H9 (cell line): ENCODE results near the gene ZNF133. TPM values are rescaled to one million over a fixed set of nuclear protein-coding genes. Genes with fewer than 3 reads are reported as not detected.

ENCODE experiments used
- DNase-seq: peaks from one replicate; pipeline ENCODE4 v3.0.0-alpha.2; 2017
- H2AFZ ChIP-seq: one replicate; pipeline ENCODE4 v1.6.1; 2013; ENCODE audit warnings: mild to moderate bottlenecking, low read length, control low read depth, moderate library complexity
- H2AK5ac ChIP-seq: 2 replicates; pipeline ENCODE4 v1.6.1; 2013; ENCODE audit warnings: low read length, control low read depth, mixed read lengths; ENCODE audit not compliant: insufficient read length
- H2BK120ac ChIP-seq: one replicate; pipeline ENCODE4 v1.6.1; 2013; ENCODE audit warnings: low read depth, mild to moderate bottlenecking, low read length, control low read depth, inconsistent platforms; ENCODE audit not compliant: poor library complexity, severe bottlenecking
- H2BK12ac ChIP-seq: 2 replicates; pipeline ENCODE4 v1.6.1; 2013; ENCODE audit warnings: low read length, control low read depth, mixed read lengths, low read depth; ENCODE audit not compliant: insufficient read length
- H2BK15ac ChIP-seq: 2 replicates; pipeline ENCODE4 v1.6.1; 2013; ENCODE audit warnings: low read depth, low read length, control low read depth
- H2BK20ac ChIP-seq: one replicate; pipeline ENCODE4 v1.6.1; 2013; ENCODE audit warnings: low read depth, mild to moderate bottlenecking, low read length, control low read depth, inconsistent platforms; ENCODE audit not compliant: poor library complexity, severe bottlenecking
- H2BK5ac ChIP-seq: 2 replicates; pipeline ENCODE4 v1.6.1; 2013; ENCODE audit warnings: low read length, control low read depth, mixed read lengths; ENCODE audit not compliant: insufficient read length
- H3K14ac ChIP-seq: 2 replicates; pipeline ENCODE4 v1.6.1; 2013; ENCODE audit warnings: low read length, control low read depth; ENCODE audit not compliant: insufficient read depth
- H3K18ac ChIP-seq: 2 replicates; pipeline ENCODE4 v1.6.1; 2013; ENCODE audit warnings: low read depth, mild to moderate bottlenecking, mixed read lengths, low read length, control low read depth; ENCODE audit not compliant: insufficient read length
- H3K23ac ChIP-seq: 2 replicates; pipeline ENCODE4 v1.6.1; 2013; ENCODE audit warnings: low read length, control low read depth, mixed read lengths, low read depth; ENCODE audit not compliant: insufficient read length
- H3K23me2 ChIP-seq: 2 replicates; pipeline ENCODE4 v1.6.1; 2013; ENCODE audit warnings: low read depth, mild to moderate bottlenecking, mixed read lengths, low read length, control low read depth; ENCODE audit not compliant: insufficient read length, poor library complexity, severe bottlenecking
- H3K27ac ChIP-seq: 2 replicates; pipeline ENCODE4 v1.5.1; 2013; ENCODE audit warnings: low read length, control low read depth, mixed read lengths, low read depth; ENCODE audit not compliant: insufficient read length
- H3K27me3 ChIP-seq: 2 replicates; pipeline ENCODE4 v1.6.1; 2013; ENCODE audit warnings: low read length, control low read depth, inconsistent platforms; ENCODE audit not compliant: insufficient read depth
- H3K4ac ChIP-seq: 2 replicates; pipeline ENCODE4 v1.6.1; 2013; ENCODE audit warnings: low read depth, mild to moderate bottlenecking, control low read depth, inconsistent platforms, low read length, moderate library complexity
- H3K4me1 ChIP-seq: 2 replicates; pipeline ENCODE4 v1.6.1; 2013; ENCODE audit warnings: low read length, control low read depth, inconsistent platforms; ENCODE audit not compliant: insufficient read depth
- H3K4me2 ChIP-seq: 2 replicates; pipeline ENCODE4 v1.6.1; 2013; ENCODE audit warnings: low read length, control low read depth, mixed read lengths; ENCODE audit not compliant: insufficient read length, insufficient read depth
- H3K56ac ChIP-seq: 2 replicates; pipeline ENCODE4 v1.6.1; 2013; ENCODE audit warnings: low read depth, mild to moderate bottlenecking, mixed read lengths, low read length, control low read depth; ENCODE audit not compliant: insufficient read length
- H3K79me1 ChIP-seq: 2 replicates; pipeline ENCODE4 v1.6.1; 2013; ENCODE audit warnings: low read depth, mild to moderate bottlenecking, moderate library complexity, low read length, control low read depth, inconsistent platforms; ENCODE audit not compliant: insufficient read depth, poor library complexity, severe bottlenecking
- H3K79me2 ChIP-seq: 2 replicates; pipeline ENCODE4 v1.6.1; 2013; ENCODE audit warnings: low read length, control low read depth, inconsistent platforms; ENCODE audit not compliant: insufficient read depth
- H3K9ac ChIP-seq: 2 replicates; pipeline ENCODE4 v1.6.1; 2013; ENCODE audit warnings: low read length, control low read depth, mixed read lengths; ENCODE audit not compliant: insufficient read length; ENCODE audit errors: extremely low read depth
- H3K9me3 ChIP-seq: one replicate; pipeline ENCODE4 v1.6.1; 2013; ENCODE audit warnings: low read depth, low read length, inconsistent platforms; ENCODE audit not compliant: control insufficient read depth
- H3T11ph ChIP-seq: one replicate; pipeline ENCODE4 v1.6.1; 2013; ENCODE audit warnings: mild to moderate bottlenecking, low read length, control low read depth, inconsistent platforms
- H4K20me1 ChIP-seq: one replicate; pipeline ENCODE4 v1.6.1; 2013; ENCODE audit not compliant: control insufficient read depth, insufficient read length, insufficient read depth
- H4K5ac ChIP-seq: 2 replicates; pipeline ENCODE4 v1.6.1; 2013; ENCODE audit warnings: low read depth, mild to moderate bottlenecking, mixed read lengths, low read length, control low read depth; ENCODE audit not compliant: insufficient read length
- H4K8ac ChIP-seq: replicated peaks from 2 replicates; pipeline ENCODE4 v1.6.1; 2013; ENCODE audit warnings: low read length, control low read depth, mixed read lengths, low read depth; ENCODE audit not compliant: insufficient read length
- H4K91ac ChIP-seq: 2 replicates; pipeline ENCODE4 v1.6.1; 2013; ENCODE audit warnings: low read depth, mild to moderate bottlenecking, moderate library complexity, mixed read lengths, low read length, control low read depth; ENCODE audit not compliant: insufficient read length
- H3K27ac Mint-ChIP-seq, 3 experiments: 2 replicates in 2 of 3; 3 replicates in 1 of 3; pipeline ENCODE4 v1.8.0; 2020 to 2021; ENCODE audit warnings: mixed read lengths in 3 of 3, mild to moderate bottlenecking in 1 of 3, moderate library complexity in 1 of 3
- H3K27me3 Mint-ChIP-seq: 2 replicates; pipeline ENCODE4 v1.8.0; 2021; ENCODE audit warnings: low read depth, mild to moderate bottlenecking, moderate library complexity, mixed read lengths
- H3K36me3 Mint-ChIP-seq, 3 experiments: 2 replicates in 2 of 3; 3 replicates in 1 of 3; pipeline ENCODE4 v1.8.0; 2020 to 2021; ENCODE audit warnings: low read depth in 3 of 3, mixed read lengths in 3 of 3; ENCODE audit not compliant: insufficient read depth in 1 of 3
- H3K4me1 Mint-ChIP-seq, 2 experiments: 2 replicates each; pipeline ENCODE4 v1.8.0; 2020; ENCODE audit warnings: mixed read lengths in 2 of 2
- H3K4me3 Mint-ChIP-seq, 2 experiments: 2 replicates in 1 of 2; 3 replicates in 1 of 2; pipeline ENCODE4 v1.8.0; 2020 to 2021; ENCODE audit warnings: mild to moderate bottlenecking in 2 of 2, mixed read lengths in 2 of 2, moderate library complexity in 1 of 2
- H3K9me3 Mint-ChIP-seq, 2 experiments: 2 replicates in 1 of 2; 3 replicates in 1 of 2; pipeline ENCODE4 v1.8.0; 2020; ENCODE audit warnings: mild to moderate bottlenecking in 2 of 2, mixed read lengths in 2 of 2, moderate library complexity in 1 of 2
- CTCF ChIP-seq: fragments of 200-600 bp; sonication (generic); conservative IDR thresholded peaks from 3 replicates; pipeline ENCODE4 v1.8.0; 2021; ENCODE audit warnings: antibody characterized with exemption, mild to moderate bottlenecking
- WGBS: extraction: QIAGEN DNeasy Blood & Tissue Kit; methylation state at CpG from one replicate; pipeline ENCODE4 v1.1.7; 2013; ENCODE audit warnings: missing lambda C conversion rate, low lambda C conversion rate, mixed read lengths; ENCODE audit not compliant: insufficient read length; ENCODE audit errors: extremely low coverage; 5-methylcytosine and 5-hydroxymethylcytosine counted together
- long read RNA-seq: library from polyadenylated mRNA; unstranded; transcript quantifications from one replicate; pipeline ENCODE4 v2.0.0, GENCODE V29; 2020
- total RNA-seq: library from RNA; stranded (reverse); gene quantifications from 2 replicates; pipeline ENCODE4 v1.2.1, GENCODE V29; 2021

The ZNF133 gene
- total RNA-seq = 10.1 and 11.0 TPM in 2 replicates
- long read RNA-seq, partial matches to known transcripts = 3 of 12 reads
- long read RNA-seq, other reads (novel, unspliced or antisense) = 6 of 12 reads

DNA sequence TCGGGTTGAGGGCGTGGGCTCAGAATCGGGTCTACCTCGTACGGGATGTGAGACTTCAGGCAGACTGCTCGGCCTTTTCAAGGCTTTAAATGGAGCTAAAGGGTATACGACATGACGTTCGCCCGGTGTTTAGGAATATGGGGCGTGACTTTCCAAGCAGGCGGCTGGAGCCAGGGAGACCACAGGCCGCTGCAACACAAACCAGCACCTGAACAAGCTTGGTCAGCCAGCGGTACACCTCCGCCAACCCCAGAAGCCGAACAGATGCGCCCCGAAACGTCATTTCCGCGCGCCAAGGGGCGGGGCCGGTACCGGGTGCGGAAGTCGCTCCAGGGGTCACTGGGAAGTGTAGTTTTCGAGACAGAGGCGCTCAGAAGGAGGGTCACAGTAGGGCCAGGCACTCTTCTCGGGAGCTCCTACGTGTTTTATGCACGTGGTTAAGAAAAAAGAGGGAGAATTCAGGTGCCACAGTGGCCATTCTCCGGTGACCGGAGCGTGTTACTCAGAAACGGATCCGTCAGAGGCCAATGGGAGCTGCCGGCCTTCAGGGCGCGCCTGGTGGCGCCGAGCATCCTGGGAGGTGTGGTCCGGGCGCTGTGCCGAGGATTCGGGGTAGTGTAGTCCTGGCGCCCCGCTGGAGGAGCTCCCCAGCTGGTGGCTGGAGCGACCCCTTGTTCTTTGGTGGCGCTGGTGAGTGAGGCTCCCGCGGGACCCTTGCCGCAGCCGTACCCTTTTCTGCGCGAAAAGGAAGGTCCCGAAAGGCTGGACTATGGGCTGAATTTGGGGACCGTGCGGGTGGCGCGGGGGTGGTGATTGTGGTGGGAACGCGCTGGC, at the start of gene ZNF133:
ZNF133 (plus strand) TSS at position 613 of the 834 bp plus-strand sequence. CDS start 17,160 bp downstream, outside the sequence.
- Histone ChIP-seq H3K23me2 (peaks cover 4% of the 10 kb centered on the region), H4K91ac (no peak within 1 kb of the TSS), H3K4me1 (no peaks in the 10 kb centered on the region), H4K20me1 (no peaks in the 10 kb centered on the region), H2BK12ac (peak within 1 kb of the TSS; percentile 85), H2BK120ac (peak within 1 kb of the TSS; percentile 36), H2BK5ac (no peak within 1 kb of the TSS), H3K56ac (no peak within 1 kb of the TSS), H2BK15ac (no peak within 1 kb of the TSS), H3K4me2 (peak within 1 kb of the TSS; percentile 63), H2BK20ac (no peak within 1 kb of the TSS), H3K27me3 (no peaks in the 10 kb centered on the region), H3K14ac (peak within 1 kb of the TSS; percentile 95), H3K27ac (peak within 1 kb of the TSS; percentile 49), H3K9me3 (no peaks in the 10 kb centered on the region), H2AK5ac (no peak within 1 kb of the TSS), H3K79me1 (no peaks in the 10 kb centered on the region), H3T11ph (no peak within 1 kb of the TSS), H3K18ac (peak within 1 kb of the TSS; percentile 96), H4K5ac (no peak within 1 kb of the TSS), H3K23ac (no peak within 1 kb of the TSS), H3K9ac (peak within 1 kb of the TSS; percentile 85), H2AFZ (peak within 1 kb of the TSS; percentile 97), H4K8ac (no peak within 1 kb of the TSS), H3K4ac (no peak within 1 kb of the TSS), H3K79me2 (no peaks in the 10 kb centered on the region; the same call in 1 of the 2 replicates)
- Mint-ChIP-seq H3K27me3 (peaks cover 15% of the 10 kb centered on the region), H3K4me3 (peak within 1 kb of the TSS; percentile 95 to 98), H3K9me3 (peaks cover 16 to 23% of the 10 kb centered on the region in 2 experiments), H3K27ac (peak within 1 kb of the TSS; percentile 96 to 100 (median 98)), H3K4me1 (peaks cover 15 to 16% of the 10 kb centered on the region in 2 experiments), H3K36me3 (peaks cover 15 to 39% (median 19%) of the 10 kb centered on the region in 3 experiments)
- TF ChIP-seq CTCF = peak; percentile 17; the same call in 2 of the 3 replicates
- peak; percentile 97 for DNase-seq
- WGBS = no CpG with 5 or more reads among the region's 63 CpGs
